ENCODE measurements around the gene SCT. TPM values are rescaled to one million over a fixed set of nuclear protein-coding genes. Genes with fewer than 3 reads are reported as not detected.

Gene SCT
- total and polyA plus RNA-seq, 4 donors = not detected

GRCh38 chr11:577611-577894, 49.4 kb downstream of the SCT start:
- peak overlapping the region; percentile 86 to 98 (median 87) for H3K4me3 ChIP-seq (ENCODE audit: low read depth in 1 of 3, low read length in 3 of 3)
- 43% methylated on average over 6 of the region's 6 CpGs for WGBS
- peaks cover 0 to 5% (median 2%) of the 10 kb centered on the region in 4 donors for H3K36me3 ChIP-seq (ENCODE audit: control insufficient read depth in 4 of 4, insufficient read depth in 3 of 4, low read depth in 1 of 4, low read length in 3 of 4)
- no peaks in the 10 kb centered on the region for H3K9me3 ChIP-seq (ENCODE audit: control insufficient read depth in 4 of 4, low read length in 3 of 4)
- H3K4me1 ChIP-seq (ENCODE audit: control insufficient read depth in 4 of 4, insufficient read depth in 4 of 4, low read length in 3 of 4) = peaks cover 23 to 68% (median 56%) of the 10 kb centered on the region in 4 donors
- DNase-seq (ENCODE audit: low spot score) = no peak
- H3K27me3 ChIP-seq (ENCODE audit: control insufficient read depth in 4 of 4, insufficient read depth in 4 of 4, low read length in 3 of 4) = no peaks in the 10 kb centered on the region
- TF ChIP-seq HNF4G (IDR thresholded peaks at IDR 0.05) (no peak), HNF4A (conservative IDR thresholded peaks at IDR 0.05) (no peak), GABPA (IDR thresholded peaks at IDR 0.05 in 1 of 2, conservative IDR thresholded peaks at IDR 0.05 in 1 of 2) (no peak), FOXA2 (IDR thresholded peaks at IDR 0.05) (no peak), FOXA1 (IDR thresholded peaks at IDR 0.05) (no peak), EGR1 (IDR thresholded peaks at IDR 0.05; ENCODE audit: low read depth in 2 of 2) (no peak)
- peak overlapping the region; percentile 81 to 85 for H3K9ac ChIP-seq (ENCODE audit: low read depth in 1 of 2, low read length in 2 of 2)
- peak overlapping the region; percentile 72 to 73 for H3K27ac ChIP-seq (ENCODE audit: low read depth in 1 of 2, low read length in 2 of 2)

GRCh38 chr11:576811-577610, 50.0 kb downstream of the SCT start:
- no peak for DNase-seq (ENCODE audit: low spot score)
- WGBS = 3% methylated on average over 46 of the region's 48 CpGs
- Histone ChIP-seq H3K9ac (ENCODE audit: low read depth in 1 of 2, low read length in 2 of 2) (peak overlapping the region; percentile 81 to 85), H3K27ac (ENCODE audit: low read depth in 1 of 2, low read length in 2 of 2) (peak overlapping the region; percentile 72 to 73), H3K4me3 (ENCODE audit: low read depth in 1 of 3, low read length in 3 of 3) (peak overlapping the region; percentile 86 to 98 (median 87)), H3K27me3 (ENCODE audit: control insufficient read depth in 4 of 4, insufficient read depth in 4 of 4, low read length in 3 of 4) (no peaks in the 10 kb centered on the region), H3K36me3 (ENCODE audit: control insufficient read depth in 4 of 4, insufficient read depth in 3 of 4, low read depth in 1 of 4, low read length in 3 of 4) (peaks cover 0 to 4% (median 1%) of the 10 kb centered on the region in 4 donors), H3K9me3 (ENCODE audit: control insufficient read depth in 4 of 4, low read length in 3 of 4) (no peaks in the 10 kb centered on the region), H3K4me1 (ENCODE audit: control insufficient read depth in 4 of 4, insufficient read depth in 4 of 4, low read length in 3 of 4) (peaks cover 23 to 68% (median 56%) of the 10 kb centered on the region in 4 donors)
- TF ChIP-seq HNF4G (IDR thresholded peaks at IDR 0.05) (no peak), YY1 (IDR thresholded peaks at IDR 0.05) (no peak), GABPA (IDR thresholded peaks at IDR 0.05 in 1 of 2, conservative IDR thresholded peaks at IDR 0.05 in 1 of 2) (no peak), JUND (IDR thresholded peaks at IDR 0.05) (no peak), NR2F2 (IDR thresholded peaks at IDR 0.05) (no peak), TAF1 (conservative IDR thresholded peaks at IDR 0.05) (no peak), MAX (IDR thresholded peaks at IDR 0.05) (no peak), FOXA2 (IDR thresholded peaks at IDR 0.05) (no peak), HNF4A (conservative IDR thresholded peaks at IDR 0.05) (no peak), EGR1 (IDR thresholded peaks at IDR 0.05; ENCODE audit: low read depth in 2 of 2) (no peak), ZBTB33 (IDR thresholded peaks at IDR 0.05) (no peak), SP1 (IDR thresholded peaks at IDR 0.05) (no peak), CTCF (IDR thresholded peaks at IDR 0.05; ENCODE audit: low read depth, low read length, missing input control) (no peak), RXRA (IDR thresholded peaks at IDR 0.05) (no peak)
- TF ChIP-seq, protein P1, sequence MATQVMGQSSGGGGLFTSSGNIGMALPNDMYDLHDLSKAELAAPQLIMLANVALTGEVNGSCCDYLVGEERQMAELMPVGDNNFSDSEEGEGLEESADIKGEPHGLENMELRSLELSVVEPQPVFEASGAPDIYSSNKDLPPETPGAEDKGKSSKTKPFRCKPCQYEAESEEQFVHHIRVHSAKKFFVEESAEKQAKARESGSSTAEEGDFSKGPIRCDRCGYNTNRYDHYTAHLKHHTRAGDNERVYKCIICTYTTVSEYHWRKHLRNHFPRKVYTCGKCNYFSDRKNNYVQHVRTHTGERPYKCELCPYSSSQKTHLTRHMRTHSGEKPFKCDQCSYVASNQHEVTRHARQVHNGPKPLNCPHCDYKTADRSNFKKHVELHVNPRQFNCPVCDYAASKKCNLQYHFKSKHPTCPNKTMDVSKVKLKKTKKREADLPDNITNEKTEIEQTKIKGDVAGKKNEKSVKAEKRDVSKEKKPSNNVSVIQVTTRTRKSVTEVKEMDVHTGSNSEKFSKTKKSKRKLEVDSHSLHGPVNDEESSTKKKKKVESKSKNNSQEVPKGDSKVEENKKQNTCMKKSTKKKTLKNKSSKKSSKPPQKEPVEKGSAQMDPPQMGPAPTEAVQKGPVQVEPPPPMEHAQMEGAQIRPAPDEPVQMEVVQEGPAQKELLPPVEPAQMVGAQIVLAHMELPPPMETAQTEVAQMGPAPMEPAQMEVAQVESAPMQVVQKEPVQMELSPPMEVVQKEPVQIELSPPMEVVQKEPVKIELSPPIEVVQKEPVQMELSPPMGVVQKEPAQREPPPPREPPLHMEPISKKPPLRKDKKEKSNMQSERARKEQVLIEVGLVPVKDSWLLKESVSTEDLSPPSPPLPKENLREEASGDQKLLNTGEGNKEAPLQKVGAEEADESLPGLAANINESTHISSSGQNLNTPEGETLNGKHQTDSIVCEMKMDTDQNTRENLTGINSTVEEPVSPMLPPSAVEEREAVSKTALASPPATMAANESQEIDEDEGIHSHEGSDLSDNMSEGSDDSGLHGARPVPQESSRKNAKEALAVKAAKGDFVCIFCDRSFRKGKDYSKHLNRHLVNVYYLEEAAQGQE (IDR thresholded peaks at IDR 0.05) = no peak
- TF ChIP-seq, protein P2, sequence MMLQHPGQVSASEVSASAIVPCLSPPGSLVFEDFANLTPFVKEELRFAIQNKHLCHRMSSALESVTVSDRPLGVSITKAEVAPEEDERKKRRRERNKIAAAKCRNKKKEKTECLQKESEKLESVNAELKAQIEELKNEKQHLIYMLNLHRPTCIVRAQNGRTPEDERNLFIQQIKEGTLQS (IDR thresholded peaks at IDR 0.05) = no peak
